ENCODE data around the gene AOC2. TPM values are rescaled to one million over a fixed set of nuclear protein-coding genes. Genes with fewer than 3 reads are reported as not detected.
"Not testable (repeated sequence)": the region's sequence is repeated elsewhere in the genome, so short reads cannot be mapped to it uniquely, and the experiment has no call there.

The AOC2 gene
- total RNA-seq, 2 donors from 2014 or later: 1.9 to 2.6 TPM

DNA sequence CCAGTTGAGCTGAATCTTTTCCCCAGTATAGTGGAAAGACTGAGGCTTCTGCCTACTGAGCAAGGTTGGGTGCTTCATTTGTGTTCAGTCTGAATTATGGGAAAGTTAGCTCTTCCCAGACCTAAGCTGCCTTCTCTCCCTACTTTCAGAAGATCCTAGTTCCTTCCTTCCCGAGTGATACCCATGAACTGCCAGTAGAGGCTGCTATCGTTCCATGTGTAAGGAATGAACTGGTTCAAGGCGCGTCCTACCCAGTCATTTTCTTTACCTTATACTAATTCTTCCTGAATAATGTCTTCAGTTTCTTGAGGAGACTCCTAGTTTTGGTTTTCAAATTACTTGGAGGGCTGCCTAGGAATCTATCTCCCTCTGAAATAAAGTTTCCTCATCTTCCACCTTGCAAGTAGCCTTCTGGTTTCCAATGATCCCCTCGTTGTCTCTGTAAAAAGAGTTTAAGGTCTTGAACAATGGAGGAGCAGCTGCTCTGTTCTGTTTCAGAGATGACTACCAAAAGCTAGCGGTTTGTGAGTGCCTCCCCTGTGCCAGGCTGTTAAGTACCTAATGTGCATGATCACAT lies 934 bp upstream of the AOC2 start:
- Mint-ChIP-seq H3K36me3 (ENCODE audit: low read depth) (peaks cover 5% of the 10 kb centered on the region), H3K27me3 (no peaks in the 10 kb centered on the region), H3K27ac (no peak overlapping the region), H3K4me1 (peaks cover 11% of the 10 kb centered on the region), H3K4me3 (no peak overlapping the region)
- ATAC-seq (peak; percentile 42), DNase-seq (no peak)
- no peaks in the 10 kb centered on the region for H3K9me3 ChIP-seq (ENCODE audit: control insufficient read depth, low read length, poor library complexity, severe bottlenecking)

DNA sequence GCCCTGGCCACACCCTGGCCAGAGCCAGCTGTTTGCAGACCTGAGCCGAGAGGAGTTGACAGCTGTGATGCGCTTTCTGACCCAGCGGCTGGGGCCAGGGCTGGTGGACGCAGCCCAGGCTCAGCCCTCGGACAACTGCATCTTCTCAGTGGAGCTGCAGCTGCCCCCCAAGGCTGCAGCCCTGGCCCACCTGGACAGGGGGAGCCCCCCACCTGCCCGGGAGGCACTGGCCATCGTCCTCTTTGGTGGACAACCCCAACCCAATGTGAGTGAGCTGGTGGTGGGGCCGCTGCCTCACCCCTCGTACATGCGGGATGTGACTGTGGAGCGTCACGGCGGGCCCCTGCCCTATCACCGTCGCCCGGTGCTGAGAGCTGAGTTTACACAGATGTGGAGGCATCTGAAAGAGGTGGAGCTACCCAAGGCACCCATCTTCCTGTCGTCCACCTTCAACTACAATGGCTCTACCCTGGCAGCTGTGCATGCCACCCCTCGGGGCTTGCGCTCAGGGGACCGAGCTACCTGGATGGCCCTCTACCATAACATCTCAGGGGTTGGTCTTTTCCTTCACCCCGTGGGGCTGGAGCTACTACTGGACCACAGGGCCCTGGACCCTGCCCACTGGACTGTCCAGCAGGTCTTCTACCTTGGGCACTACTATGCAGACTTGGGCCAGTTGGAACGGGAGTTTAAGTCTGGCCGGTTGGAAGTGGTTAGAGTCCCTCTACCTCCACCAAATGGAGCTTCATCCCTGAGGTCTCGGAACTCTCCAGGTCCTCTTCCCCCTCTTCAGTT lies 578 bp downstream of the AOC2 start:
- Mint-ChIP-seq H3K4me1 (peaks cover 11% of the 10 kb centered on the region), H3K4me3 (no peak overlapping the region), H3K27me3 (no peaks in the 10 kb centered on the region), H3K36me3 (ENCODE audit: low read depth) (peaks cover 5% of the 10 kb centered on the region), H3K27ac (no peak overlapping the region)
- DNase-seq: no peak
- H3K9me3 ChIP-seq (ENCODE audit: control insufficient read depth, low read length, poor library complexity, severe bottlenecking): no peaks in the 10 kb centered on the region
- ATAC-seq: no peak

- peaks cover 11% of the 10 kb centered on the region for H3K4me1 Mint-ChIP-seq
- H3K27ac Mint-ChIP-seq: no peak overlapping the region
- ATAC-seq: no peak
- no peaks in the 10 kb centered on the region for H3K9me3 ChIP-seq (ENCODE audit: control insufficient read depth, low read length, poor library complexity, severe bottlenecking)
- no peaks in the 10 kb centered on the region for H3K27me3 Mint-ChIP-seq
- no peak overlapping the region for H3K4me3 Mint-ChIP-seq
- H3K36me3 Mint-ChIP-seq (ENCODE audit: low read depth): peaks cover 5% of the 10 kb centered on the region
- DNase-seq: no peak
Measured at GRCh38 chr17:42845556-42845917, 1.2 kb downstream of the AOC2 start.

- peaks cover 5% of the 10 kb centered on the region for H3K36me3 Mint-ChIP-seq (ENCODE audit: low read depth)
- peaks cover 12% of the 10 kb centered on the region for H3K4me1 Mint-ChIP-seq
- peak overlapping the region; percentile 78 for H3K27ac Mint-ChIP-seq
- H3K9me3 ChIP-seq (ENCODE audit: control insufficient read depth, low read length, poor library complexity, severe bottlenecking): no peaks in the 10 kb centered on the region
- no peak overlapping the region for H3K4me3 Mint-ChIP-seq
- no peaks in the 10 kb centered on the region for H3K27me3 Mint-ChIP-seq
- peak; percentile 36 for ATAC-seq
- DNase-seq: no peak
Measured at GRCh38 chr17:42845918-42846593, 1.7 kb downstream of the AOC2 start.

- peak; percentile 27 for ATAC-seq
Measured at GRCh38 chr17:42846594-42847280, 2.4 kb downstream of the AOC2 start.

DNA sequence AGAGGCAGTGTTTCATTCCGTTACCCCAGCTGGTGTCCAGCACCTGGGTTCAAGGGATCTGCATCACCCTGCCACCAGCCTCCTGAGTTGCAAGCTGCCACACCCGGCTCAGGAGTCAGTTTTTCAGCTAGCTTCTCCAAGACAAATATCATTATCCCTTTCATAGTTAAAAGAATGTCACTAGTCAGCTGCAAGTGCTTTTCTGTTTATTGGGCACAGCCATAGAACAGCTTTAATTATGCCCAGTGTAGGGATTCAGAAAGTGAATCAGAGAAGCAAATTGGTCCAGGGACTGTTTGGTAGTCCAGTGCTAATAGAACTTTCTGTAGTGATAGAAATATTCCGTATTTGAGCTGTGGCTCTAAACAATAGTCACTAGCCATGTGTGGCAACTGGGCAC lies 3.7 kb downstream of the AOC2 start:
- Mint-ChIP-seq H3K27ac (no peak overlapping the region), H3K27me3 (no peaks in the 10 kb centered on the region), H3K36me3 (ENCODE audit: low read depth) (no peaks in the 10 kb centered on the region), H3K4me1 (peaks cover 6% of the 10 kb centered on the region), H3K4me3 (no peak overlapping the region)
- DNase-seq (no peak), ATAC-seq (no peak)
- H3K9me3 ChIP-seq (ENCODE audit: control insufficient read depth, low read length, poor library complexity, severe bottlenecking): no peaks in the 10 kb centered on the region

More at GRCh38 chr17:42846594-42847280, 2.4 kb downstream of the AOC2 start:
- no peaks in the 10 kb centered on the region for H3K9me3 ChIP-seq (ENCODE audit: control insufficient read depth, low read length, poor library complexity, severe bottlenecking)
- peaks cover 12% of the 10 kb centered on the region for H3K4me1 Mint-ChIP-seq
- H3K4me3 Mint-ChIP-seq: no peak overlapping the region
- peaks cover 5% of the 10 kb centered on the region for H3K36me3 Mint-ChIP-seq (ENCODE audit: low read depth)
- no peaks in the 10 kb centered on the region for H3K27me3 Mint-ChIP-seq
- no peak for DNase-seq
- H3K27ac Mint-ChIP-seq: peak overlapping the region; percentile 78

DNA sequence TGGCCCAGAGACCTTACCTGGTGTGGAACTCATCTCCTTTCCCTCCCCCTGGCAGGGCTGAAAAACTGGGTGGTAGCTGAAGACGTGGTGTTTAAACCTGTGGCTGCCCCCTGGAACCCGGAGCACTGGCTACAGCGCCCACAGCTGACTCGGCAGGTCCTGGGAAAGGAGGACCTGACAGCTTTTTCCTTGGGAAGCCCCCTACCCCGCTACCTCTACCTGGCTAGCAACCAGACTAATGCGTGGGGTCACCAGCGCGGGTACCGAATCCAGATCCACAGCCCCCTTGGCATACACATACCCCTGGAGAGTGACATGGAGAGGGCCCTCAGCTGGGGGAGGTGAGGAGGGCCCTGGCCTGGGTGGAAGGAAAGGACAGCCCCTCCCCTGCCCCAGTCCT lies 4.7 kb downstream of the AOC2 start:
- Mint-ChIP-seq H3K36me3 (ENCODE audit: low read depth) (no peaks in the 10 kb centered on the region), H3K4me1 (peaks cover 9% of the 10 kb centered on the region), H3K4me3 (no peak overlapping the region), H3K27ac (no peak overlapping the region), H3K27me3 (peaks cover 9% of the 10 kb centered on the region)
- H3K9me3 ChIP-seq (ENCODE audit: control insufficient read depth, low read length, poor library complexity, severe bottlenecking): no peaks in the 10 kb centered on the region
- DNase-seq: no peak
- ATAC-seq: no peak

GRCh38 chr17:42849451-42850181 lies 5.2 kb downstream of the AOC2 start:
- Mint-ChIP-seq H3K36me3 (ENCODE audit: low read depth) (no peaks in the 10 kb centered on the region), H3K27ac (no peak overlapping the region), H3K4me1 (peaks cover 9% of the 10 kb centered on the region), H3K27me3 (peaks cover 14% of the 10 kb centered on the region), H3K4me3 (no peak overlapping the region)
- DNase-seq (no peak), ATAC-seq (no peak)
- no peaks in the 10 kb centered on the region for H3K9me3 ChIP-seq (ENCODE audit: control insufficient read depth, low read length, poor library complexity, severe bottlenecking)

DNA sequence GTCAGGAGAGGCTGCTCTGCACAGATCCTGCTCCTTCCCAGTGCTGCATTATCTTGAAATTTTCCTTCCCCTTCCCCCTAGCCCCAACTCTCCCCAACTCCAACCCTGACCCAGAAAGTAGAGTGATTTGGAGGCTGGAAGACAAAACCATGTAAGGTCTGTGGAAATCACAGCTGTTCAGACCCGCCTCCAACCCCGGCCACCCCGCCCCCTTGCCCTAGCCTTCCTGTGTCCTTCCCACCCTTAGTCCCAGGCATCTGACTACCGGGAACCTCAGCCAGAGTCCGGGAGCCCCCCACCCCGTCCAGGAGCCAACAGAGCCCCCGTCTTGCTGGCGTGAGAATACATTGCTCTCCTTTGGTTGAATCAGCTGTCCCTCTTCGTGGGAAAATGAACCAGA lies 6.6 kb downstream of the AOC2 start, which contains the start of gene AOC3:
Gene AOC3, plus strand, starts transcription at position 246 of the 400 bp plus-strand sequence. Its CDS starts 145 bp downstream, at position 391.
- peaks cover 14% of the 10 kb centered on the region for H3K27me3 Mint-ChIP-seq
- no peak for ATAC-seq

GRCh38 chr17:42851371-42852240 lies 7.2 kb downstream of the AOC2 start:
- not testable (repeated sequence) for ATAC-seq; H3K9me3 ChIP-seq (ENCODE audit: control insufficient read depth, low read length, poor library complexity, severe bottlenecking); H3K4me1 Mint-ChIP-seq; DNase-seq; H3K36me3 Mint-ChIP-seq (ENCODE audit: low read depth); H3K27ac Mint-ChIP-seq; H3K4me3 Mint-ChIP-seq
- peaks cover 17% of the 10 kb centered on the region for H3K27me3 Mint-ChIP-seq

More for the DNA sequence above, 6.6 kb downstream of the AOC2 start, which contains the start of gene AOC3:
- no peak within 1 kb of the TSS for H3K27ac Mint-ChIP-seq
- H3K9me3 ChIP-seq (ENCODE audit: control insufficient read depth, low read length, poor library complexity, severe bottlenecking): no peaks in the 10 kb centered on the region
- peaks cover 6% of the 10 kb centered on the region for H3K4me1 Mint-ChIP-seq
- no peak within 1 kb of the TSS for H3K4me3 Mint-ChIP-seq
- H3K36me3 Mint-ChIP-seq (ENCODE audit: low read depth): no peaks in the 10 kb centered on the region
- DNase-seq: no peak

- no peak for DNase-seq
- no peak for ATAC-seq
- peaks cover 3% of the 10 kb centered on the region for H3K36me3 Mint-ChIP-seq (ENCODE audit: low read depth)
Measured at GRCh38 chr17:42852351-42852750, 8.0 kb downstream of the AOC2 start.

DNA sequence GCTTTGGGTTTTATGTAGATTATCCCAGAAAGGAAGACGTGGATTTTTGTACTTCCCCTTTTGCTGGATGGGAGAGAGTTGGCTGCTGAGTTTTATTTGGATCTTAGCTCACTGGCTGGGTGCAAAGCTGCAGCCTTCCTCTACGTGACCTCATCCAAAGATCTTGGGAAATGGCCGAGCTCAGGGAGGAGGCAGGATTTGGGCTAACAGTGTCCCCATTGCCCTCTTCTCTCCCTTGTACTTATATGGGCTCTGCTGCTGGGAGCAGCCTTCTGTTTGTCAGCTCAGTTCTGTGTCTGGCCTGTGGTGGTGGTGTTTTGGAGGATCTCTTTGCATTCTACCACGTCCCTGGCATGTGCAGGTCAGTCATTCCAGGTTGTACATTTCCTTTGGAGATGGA lies 8.6 kb downstream of the AOC2 start:
- DNase-seq (no peak), ATAC-seq (no peak)
- peaks cover 25% of the 10 kb centered on the region for H3K27me3 Mint-ChIP-seq
- no peak overlapping the region for H3K27ac Mint-ChIP-seq
- H3K9me3 ChIP-seq (ENCODE audit: control insufficient read depth, low read length, poor library complexity, severe bottlenecking): no peaks in the 10 kb centered on the region
- H3K36me3 Mint-ChIP-seq (ENCODE audit: low read depth): peaks cover 3% of the 10 kb centered on the region
- no peak overlapping the region for H3K4me3 Mint-ChIP-seq
- H3K4me1 Mint-ChIP-seq: peaks cover 6% of the 10 kb centered on the region

More at GRCh38 chr17:42852351-42852750, 8.0 kb downstream of the AOC2 start:
- H3K9me3 ChIP-seq (ENCODE audit: control insufficient read depth, low read length, poor library complexity, severe bottlenecking): no peaks in the 10 kb centered on the region
- Mint-ChIP-seq H3K4me3 (no peak overlapping the region), H3K27ac (no peak overlapping the region), H3K4me1 (peaks cover 6% of the 10 kb centered on the region), H3K27me3 (peaks cover 25% of the 10 kb centered on the region)
